Cortex of kidney (tissue), 1 donor: ENCODE results near the gene APP.

ENCODE experiments used
- DNase-seq: peaks from one replicate; lab custom pipeline; 2025; lab: John Stamatoyannopoulos, UW

Gene APP

DNA sequence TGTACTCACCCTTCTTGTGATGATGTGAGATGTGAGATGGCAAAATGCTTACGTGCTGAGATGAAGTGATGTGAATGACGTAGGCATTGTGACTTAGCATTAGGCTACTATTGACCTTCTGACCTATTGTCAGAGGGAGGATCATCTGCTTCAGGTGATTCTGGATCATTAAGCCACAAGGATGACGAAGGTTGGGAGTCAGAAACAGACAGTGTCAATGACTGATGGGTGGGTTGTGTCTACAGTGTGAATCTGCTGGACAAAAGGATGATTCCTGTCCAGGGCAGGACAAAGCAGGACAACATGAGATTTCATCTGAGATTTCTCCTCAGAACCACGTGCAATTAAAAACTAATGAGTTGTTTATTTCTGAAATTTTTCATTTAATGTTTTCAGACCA, 306.8 kb downstream of the APP start:
- DNase-seq: no peak

DNA sequence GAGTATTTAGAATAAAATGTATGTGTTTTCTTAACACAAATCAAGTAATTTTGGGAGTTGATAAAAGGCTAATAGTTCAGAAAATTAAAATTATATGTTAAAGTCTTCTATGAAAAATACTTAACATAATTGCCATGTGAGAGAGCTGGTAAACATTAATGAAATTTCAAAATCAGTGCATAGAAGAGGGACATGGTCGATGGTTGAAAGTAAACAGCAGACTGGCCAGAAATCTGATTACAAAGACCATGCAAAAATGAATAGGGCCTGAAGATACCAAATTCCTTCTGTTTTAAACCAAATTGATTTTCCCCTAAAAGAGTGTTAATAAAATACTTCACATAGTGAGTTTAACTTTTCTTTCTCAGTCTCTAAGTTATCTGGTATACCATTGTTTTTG, 307.5 kb downstream of the APP start:
- DNase-seq: no peak

DNA sequence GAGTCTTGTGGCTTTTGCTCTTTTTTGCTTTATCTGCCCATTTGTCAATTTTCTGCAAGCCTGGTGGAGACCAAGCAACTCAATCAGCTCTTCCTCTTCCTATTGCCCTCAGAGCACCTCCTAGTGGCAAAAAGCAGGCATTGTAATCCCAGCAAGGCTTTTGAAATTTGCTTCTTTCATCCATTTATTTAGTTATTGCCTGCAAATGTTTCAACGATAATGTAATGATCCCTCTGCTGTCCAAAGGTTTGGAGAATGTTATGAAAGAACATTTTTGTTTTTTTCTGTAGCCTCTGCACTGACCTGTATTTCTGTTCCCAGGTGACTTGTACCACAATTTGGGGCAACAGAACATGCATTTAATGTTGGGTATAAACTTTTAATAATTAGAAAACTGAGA, 308.0 kb downstream of the APP start:
- DNase-seq: no peak

DNA sequence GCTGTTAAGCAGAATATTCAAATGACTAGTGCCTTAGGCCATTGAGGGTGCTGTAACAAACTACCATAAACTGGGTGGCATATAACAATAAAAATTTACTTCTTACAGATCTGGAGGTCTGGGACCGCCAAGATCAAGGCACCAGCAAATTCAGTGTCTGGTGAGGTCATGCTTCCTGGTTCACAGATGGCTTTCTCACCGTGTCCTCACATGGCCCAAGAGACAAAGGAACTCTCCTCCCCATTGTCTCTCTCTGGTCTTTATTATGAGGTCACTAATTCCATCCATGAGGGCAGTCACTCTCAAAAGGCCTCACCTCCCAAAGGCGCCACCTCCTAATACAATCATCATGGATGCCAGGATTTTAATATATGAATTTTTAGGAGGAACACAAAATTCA, 308.5 kb downstream of the APP start:
- DNase-seq: no peak

DNA sequence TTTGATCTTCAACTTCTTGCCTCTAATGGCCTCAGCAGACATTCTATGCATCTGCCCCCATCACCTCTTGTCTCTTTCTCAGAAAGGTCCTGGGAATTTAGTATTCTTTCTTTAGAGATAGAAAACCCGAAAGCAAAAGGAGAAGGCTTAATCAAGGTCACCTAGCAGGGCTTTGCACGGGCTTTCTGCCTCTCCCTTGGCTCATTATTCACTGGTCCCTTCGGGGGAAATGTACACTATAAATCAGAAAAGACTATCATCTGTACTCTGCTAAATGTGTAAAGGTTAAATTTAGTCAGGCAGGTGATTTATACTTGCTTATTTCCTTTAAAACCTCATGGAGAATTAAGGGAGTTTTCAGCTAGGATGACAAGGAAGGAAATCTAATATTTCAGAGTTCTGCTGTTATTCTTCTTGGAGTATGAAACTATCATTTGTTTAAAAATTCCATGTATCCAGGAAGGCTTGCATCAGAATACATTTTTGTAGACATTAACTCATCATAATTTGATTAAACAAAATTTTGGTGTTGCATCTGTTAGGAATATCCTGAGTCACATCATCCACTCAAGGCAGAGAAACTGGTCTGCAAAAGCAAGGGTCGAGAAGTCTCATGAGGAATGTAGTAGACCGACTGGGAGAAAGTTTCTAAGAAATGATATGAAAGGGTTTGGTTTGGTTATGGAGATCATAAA, 311.2 kb downstream of the APP start:
- no peak for DNase-seq

DNA sequence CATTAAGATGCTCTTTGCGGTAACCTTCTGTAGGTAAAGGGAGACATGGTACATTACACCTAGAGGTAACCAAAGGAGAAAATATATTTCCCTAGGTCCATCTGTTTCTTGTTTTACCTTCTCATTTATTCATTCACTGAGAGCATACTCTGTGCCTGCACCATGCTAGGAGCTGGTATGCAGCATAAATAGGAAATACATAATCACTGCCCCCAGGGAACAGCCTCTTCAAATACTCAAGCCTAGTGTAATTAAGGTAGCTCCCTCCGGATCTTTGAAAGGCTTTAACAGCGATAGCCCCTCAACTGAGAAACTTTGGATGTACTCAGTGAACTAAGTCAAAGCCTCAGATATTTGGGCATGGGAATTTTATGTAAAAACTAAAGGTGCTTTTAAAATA, 312.2 kb downstream of the APP start:
- DNase-seq: no peak

DNA sequence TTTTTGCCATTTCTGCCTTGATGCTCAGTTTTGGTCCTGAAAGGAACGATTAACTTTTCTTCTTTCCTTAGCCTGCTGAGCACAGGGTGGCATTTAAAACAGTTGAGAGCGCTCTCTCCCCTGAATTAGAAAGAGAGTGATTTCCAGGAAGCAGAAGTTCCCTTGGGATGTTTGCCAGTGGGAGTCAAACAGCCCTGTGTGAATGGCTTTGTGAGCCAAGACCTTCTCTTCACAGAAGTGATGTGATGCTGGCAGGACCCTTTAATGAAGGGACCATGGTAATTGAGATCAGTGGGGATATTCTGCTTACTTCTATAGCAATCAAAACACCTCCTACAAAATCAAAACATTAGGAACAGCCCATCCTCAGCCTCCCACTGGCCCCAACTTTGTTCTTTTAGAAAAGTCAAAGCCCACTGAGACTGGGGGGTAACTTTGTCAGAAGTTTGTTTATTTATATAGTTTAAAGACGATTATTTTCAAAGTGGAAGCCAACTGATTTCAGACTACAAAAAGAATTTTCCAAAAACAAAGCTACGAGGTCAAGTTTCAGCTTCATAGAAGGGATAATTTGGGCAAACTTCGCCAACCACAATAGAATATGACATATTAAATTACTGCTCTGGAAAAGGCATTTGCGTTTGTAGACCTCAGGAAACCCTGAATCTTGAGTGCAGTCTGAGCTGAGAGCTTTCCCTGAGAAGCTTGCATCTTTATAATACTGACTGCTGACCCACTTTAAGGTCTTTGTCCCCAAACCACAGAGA, 313.1 kb downstream of the APP start:
- no peak for DNase-seq

DNA sequence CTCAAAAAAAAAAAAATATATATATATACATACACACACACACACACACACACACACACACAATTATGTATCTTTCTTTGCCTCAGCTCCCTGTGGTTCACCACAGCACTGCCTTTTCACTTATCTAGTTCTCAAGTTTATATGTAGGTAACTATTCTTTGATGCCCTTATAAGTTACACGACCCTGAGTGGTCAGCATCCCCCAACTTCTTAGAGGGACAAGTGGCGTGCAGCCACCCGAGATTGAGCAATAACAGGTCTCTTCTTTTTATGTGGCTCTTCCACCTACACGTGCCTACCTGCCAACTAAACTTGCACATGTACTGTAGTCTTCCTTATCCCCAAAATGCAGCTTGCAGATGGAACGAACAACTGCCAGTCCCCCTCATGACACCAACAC, 315.0 kb downstream of the APP start:
- no peak for DNase-seq

DNA sequence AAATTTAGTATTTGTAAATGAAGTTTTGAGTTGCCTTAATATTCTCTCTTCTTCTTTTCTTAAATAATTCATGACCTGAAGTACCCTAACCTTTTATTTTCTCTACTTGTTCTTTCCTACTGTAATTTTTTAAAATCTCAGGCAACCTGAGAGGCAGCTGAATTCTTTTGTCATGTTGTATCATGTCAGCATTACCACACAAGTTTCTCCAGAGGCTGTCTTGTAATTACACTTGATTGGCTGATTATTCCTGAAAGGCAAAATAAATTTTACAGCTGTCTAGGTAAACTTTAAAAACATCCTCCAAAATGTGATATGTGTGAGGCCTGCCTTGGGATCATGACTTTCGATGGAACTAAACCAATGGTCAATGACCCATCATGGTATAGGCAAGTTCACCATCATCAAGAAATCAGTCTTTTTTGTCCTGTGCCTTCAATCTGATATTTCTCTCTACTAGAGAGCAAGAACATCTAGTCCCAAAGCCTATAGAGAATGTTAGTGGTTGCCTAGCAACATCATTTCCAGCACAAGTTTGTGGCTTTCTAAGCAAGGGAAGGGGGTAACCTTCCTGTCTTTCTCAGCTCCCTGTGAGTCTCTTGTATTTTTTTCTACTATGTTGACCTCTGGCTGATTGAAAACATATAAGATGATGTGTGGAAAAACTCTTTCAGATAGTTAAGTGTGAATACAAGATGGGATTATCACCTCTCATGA, 320.3 kb downstream of the APP start:
- DNase-seq: no peak

DNA sequence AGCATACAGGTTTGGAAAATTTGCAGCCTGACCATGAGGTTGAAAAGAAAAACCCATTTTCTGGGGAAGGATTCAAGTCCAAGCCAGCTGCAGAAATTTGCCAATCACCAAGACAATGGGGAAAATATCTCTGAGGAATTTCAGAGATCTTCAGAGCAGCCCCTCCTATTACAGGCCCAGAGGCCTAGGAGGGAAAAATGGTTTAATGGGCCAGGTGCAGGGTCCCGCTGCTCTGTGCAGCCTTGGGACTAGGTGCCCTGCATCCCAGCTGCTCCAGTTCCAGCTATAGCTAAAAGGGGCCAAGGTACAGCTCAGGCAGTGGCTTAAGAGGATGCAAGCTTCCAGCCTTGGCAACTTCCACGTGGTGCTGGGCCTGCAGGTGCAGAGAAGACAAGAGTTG, 322.3 kb downstream of the APP start:
- no peak for DNase-seq

DNA sequence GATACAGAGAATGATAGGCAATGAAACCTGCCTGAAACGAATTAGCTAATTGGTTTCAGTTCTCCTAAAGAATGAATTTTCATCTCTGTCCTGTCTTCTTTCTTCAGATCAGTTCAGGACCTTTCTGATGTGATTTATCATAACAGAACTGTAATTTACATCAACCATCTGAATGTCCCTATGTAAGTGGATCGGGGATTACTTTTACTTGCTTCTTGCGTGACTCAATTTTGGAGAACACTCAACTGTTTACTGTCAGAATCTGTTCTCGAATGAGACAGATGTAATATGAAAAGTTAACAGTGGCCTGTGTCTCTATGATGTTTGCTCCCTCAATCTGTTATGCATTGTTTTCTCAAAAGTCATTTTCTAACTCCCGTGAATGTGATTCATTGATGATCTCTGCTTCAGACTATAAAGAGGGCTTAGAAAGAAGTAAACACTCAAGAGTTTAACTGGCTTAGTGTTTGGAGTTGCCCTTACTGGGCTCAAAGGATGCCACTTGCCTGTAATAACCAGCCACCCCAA, 324.8 kb downstream of the APP start:
- DNase-seq: no peak

DNA sequence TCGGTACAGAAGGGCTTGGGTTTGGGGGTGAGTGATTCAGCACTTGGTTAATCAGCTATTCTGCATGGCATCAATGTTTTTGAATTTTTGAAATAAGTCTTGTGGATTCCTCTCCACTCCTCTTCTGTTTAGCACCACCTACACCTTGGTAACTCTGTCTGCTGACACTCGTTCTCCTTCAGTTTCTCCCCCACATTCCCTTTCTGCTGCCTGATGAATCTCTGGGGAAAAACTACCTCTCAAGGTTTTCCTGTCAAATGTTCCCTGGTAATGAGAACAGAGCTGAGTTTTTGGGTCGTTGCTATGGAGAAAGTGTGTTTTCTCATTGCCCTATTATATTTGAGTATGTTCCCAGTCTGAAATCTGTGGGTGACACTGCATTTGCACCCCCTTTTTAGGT, 327.6 kb downstream of the APP start:
- DNase-seq: no peak

DNA sequence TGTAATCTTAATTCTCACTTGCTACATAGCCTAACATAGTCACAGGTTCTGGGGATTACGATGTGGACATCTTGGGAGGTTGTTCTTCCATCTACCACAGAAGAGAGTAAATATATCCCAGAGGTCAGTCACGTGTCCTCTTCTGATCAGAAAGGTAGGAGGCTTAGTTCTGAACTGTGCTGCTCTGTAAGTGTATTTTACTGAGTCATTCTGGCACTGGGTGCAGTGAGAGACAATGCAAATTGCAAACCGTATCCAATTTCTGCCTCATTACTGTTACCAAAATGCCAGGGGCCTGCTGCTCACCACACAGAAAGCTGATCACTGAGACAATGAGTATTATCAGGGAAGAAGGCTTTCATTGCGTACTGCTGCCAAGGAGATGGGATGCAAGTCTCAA, 331.8 kb downstream of the APP start:
- DNase-seq: no peak

DNA sequence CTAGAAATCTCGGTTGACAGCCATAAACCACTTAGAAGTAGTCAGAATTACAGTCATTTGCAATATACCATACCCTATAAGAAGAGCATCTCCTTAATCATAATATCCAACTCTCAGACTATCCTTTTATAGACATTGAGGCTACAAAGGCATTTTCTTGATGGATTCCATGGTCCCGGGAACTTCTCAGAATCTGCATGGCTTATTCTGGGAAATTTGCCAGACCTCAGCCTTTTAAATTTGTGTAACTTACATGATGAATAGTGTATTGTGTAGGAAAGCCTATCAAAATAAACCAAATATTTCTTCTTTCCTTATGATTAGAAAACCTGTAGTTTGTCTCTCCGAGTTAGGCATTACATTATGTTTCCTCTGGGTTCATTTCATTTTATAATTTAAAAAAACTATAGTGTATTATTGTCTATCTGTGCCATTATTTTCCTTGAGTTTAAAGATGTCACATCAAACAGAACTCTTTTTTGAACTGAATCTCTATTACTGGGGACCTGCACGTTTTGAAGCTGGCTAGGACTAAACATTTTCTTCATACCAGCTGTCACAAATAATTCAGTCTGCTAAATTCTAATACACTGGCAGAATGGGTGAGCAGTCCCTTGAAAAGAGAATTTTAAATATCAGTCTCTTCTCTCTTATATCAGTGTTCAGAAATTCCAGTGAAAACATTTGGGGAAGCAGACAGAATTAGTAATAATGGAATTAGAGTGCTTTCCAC, 332.9 kb downstream of the APP start:
- DNase-seq: no peak

DNA sequence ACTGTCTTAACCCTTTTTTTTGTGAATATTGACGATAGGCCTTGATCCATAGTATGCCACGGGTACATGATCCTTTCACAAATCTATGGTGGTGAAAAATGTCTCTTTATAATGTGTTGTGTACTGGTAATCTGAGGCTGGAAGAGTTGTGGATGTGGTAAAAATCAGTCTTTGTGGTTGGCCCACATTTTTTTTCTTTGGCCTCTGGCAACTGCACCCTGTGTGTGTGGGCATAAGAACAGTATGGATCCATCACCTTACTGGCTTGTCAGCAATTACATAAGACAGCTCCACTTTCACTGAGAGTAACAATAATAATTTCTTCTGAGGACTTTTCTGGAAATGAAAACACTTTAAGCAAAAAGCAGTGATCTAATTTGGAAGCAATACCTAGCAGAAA, 334.2 kb downstream of the APP start:
- DNase-seq: no peak

DNA sequence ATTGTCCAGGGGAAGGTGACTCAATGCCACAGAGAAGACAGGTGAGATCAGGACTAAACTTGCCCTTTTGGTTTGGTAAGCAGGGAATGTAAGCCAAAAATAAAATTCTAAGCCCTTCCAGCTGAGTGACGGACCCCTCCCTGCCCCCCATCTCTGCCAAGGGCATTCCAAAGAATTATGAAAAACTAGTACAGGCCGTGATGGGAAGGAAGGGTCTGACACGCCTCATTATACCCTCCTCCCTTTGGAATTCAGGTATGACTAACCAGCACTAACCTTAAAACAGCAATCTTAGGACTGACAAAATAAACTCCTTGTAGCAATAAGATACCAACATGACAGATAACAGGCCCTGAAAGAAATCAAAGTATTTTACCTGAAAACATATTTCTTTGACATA, 336.2 kb downstream of the APP start:
- no peak for DNase-seq

DNA sequence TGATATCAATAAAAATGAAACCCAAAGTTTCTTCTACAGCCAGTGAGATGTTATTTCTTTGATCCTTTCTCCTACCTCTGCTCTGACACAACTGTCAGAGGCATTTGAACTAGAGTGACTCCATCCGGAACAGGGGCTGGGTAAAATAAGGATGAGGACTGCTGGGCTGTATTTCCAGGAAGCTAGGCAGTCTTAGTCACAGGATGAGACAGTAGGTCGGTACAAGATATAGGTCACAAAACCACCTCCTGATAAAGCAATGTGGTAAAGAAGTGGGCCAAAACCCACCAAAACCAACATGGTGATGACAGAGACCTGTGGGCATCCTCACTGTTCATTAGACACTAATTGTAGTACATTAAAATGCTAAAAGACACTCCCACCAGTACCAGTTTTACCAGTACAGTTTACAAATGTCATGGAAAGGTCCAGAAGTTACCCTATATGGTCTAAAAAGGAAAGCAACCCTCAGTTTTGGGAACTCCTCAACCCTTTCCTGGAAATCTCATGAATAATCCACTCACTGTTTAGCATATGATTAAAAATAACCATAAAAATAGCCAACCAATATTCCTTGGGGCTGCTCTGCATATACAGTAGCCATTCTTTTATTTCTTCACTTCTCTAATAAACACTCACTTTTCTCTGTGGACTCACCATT, 339.1 kb downstream of the APP start:
- DNase-seq: no peak
